ENCODE measurements around the gene DYRK3.

DNA sequence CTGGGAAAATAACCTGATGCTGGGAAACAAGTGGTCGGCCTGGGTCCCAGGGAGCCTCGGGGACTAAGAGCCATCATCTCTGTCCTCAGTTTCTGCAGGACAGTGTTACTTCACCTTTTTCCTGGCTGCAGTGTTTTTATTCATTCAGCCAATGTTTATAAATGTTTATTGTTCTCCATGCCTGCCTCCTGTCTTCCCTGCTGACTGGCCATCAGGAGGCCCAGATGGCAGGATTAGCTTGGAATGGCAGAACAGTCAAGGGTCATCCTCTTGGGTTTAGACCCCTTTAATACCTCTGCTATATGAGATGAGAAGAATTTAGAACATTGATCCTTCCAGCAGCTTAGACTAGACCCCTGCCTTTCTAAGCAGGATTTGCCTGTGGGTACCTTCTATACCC is 62.7 kb downstream of the DYRK3 start:
- TF ChIP-seq, protein P1, sequence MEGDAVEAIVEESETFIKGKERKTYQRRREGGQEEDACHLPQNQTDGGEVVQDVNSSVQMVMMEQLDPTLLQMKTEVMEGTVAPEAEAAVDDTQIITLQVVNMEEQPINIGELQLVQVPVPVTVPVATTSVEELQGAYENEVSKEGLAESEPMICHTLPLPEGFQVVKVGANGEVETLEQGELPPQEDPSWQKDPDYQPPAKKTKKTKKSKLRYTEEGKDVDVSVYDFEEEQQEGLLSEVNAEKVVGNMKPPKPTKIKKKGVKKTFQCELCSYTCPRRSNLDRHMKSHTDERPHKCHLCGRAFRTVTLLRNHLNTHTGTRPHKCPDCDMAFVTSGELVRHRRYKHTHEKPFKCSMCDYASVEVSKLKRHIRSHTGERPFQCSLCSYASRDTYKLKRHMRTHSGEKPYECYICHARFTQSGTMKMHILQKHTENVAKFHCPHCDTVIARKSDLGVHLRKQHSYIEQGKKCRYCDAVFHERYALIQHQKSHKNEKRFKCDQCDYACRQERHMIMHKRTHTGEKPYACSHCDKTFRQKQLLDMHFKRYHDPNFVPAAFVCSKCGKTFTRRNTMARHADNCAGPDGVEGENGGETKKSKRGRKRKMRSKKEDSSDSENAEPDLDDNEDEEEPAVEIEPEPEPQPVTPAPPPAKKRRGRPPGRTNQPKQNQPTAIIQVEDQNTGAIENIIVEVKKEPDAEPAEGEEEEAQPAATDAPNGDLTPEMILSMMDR (IDR thresholded peaks at IDR 0.05) = no peak
- TF ChIP-seq EP300 (IDR thresholded peaks at IDR 0.05) = no peak
- no peak for TF ChIP-seq POLR2A (IDR thresholded peaks at IDR 0.05)
- TF ChIP-seq POLR2AphosphoS5 (IDR thresholded peaks at IDR 0.05) = no peak
